Karpas-422 (cell line): ENCODE results near the gene SNRPF. TPM values are rescaled to one million over a fixed set of nuclear protein-coding genes. Genes with fewer than 3 reads are reported as not detected.
A peak's percentile ranks its signal among the peaks of the same experiment; 100 is the strongest.

Experiments
- DNase-seq: peaks from one replicate; pipeline ENCODE4 v3.0.0-alpha.2; 2015
- H2AFZ ChIP-seq: fragments of 200-600 bp; sonication (generic); 2 replicates; pipeline ENCODE4 v1.6.1; 2014; ENCODE audit warnings: antibody characterized with exemption, low read length, mixed read lengths
- H3K27ac ChIP-seq: fragments of 200-600 bp; sonication (generic); 2 replicates; pipeline ENCODE4 v1.5.1; 2014; ENCODE audit warnings: mild to moderate bottlenecking, low read length, moderate library complexity
- H3K27me3 ChIP-seq: fragments of 200-600 bp; sonication (generic); 2 replicates; pipeline ENCODE4 v1.6.1; 2014; ENCODE audit warnings: low read length, mixed read lengths
- H3K36me3 ChIP-seq: fragments of 200-600 bp; sonication (generic); 2 replicates; pipeline ENCODE4 v1.6.1; 2014; ENCODE audit warnings: low read length, mixed read lengths; ENCODE audit not compliant: insufficient read depth
- H3K4me1 ChIP-seq: fragments of 200-600 bp; sonication (generic); 2 replicates; pipeline ENCODE4 v1.6.1; 2014; ENCODE audit warnings: mild to moderate bottlenecking, low read length, mixed read lengths
- H3K4me2 ChIP-seq: fragments of 200-600 bp; sonication (generic); 2 replicates; pipeline ENCODE4 v1.6.1; 2014; ENCODE audit warnings: low read length, low read depth, mild to moderate bottlenecking; ENCODE audit not compliant: poor library complexity, severe bottlenecking
- H3K4me3 ChIP-seq: fragments of 200-600 bp; sonication (generic); 2 replicates; pipeline ENCODE4 v1.5.1; 2014; ENCODE audit warnings: mild to moderate bottlenecking, antibody characterized with exemption, low read length, mixed read lengths
- H3K79me2 ChIP-seq: fragments of 200-600 bp; sonication (generic); 2 replicates; pipeline ENCODE4 v1.6.1; 2014; ENCODE audit warnings: mild to moderate bottlenecking, low read length, mixed read lengths
- H3K9ac ChIP-seq: fragments of 200-600 bp; sonication (generic); 2 replicates; pipeline ENCODE4 v1.6.0; 2014; ENCODE audit warnings: low read length
- H3K9me2 ChIP-seq: fragments of 200-600 bp; sonication (generic), shearing (Covaris generic); replicated peaks from 2 replicates; pipeline ENCODE4 v1.6.0; 2014; ENCODE audit warnings: mild to moderate bottlenecking, low read length, moderate library complexity; ENCODE audit not compliant: insufficient read depth
- H3K9me3 ChIP-seq: fragments of 300-700, 200-600 bp; sonication (generic); 2 replicates; pipeline ENCODE4 v1.6.1; 2014; ENCODE audit warnings: low read length, mixed read lengths
- H4K20me1 ChIP-seq: fragments of 200-600 bp; sonication (generic); 2 replicates; pipeline ENCODE4 v1.6.1; 2014; ENCODE audit warnings: mild to moderate bottlenecking, antibody characterized with exemption, low read length, low read depth; ENCODE audit not compliant: insufficient read depth
- total RNA-seq: library from RNA; depleted of rRNA; stranded (reverse); fragments of >200 nt; shearing (Covaris generic); gene quantifications from 2 replicates; pipeline ENCODE4 v1.2.3, GENCODE V29; 2014; ENCODE audit warnings: low replicate concordance

Gene SNRPF
- total RNA-seq, 1 experiment from 2014 or later, result 41.4 TPM

GRCh38 chr12:95848575-95849388 is 10.0 kb upstream of the SNRPF start:
- no peak overlapping the region for H3K9ac ChIP-seq
- H3K4me3 ChIP-seq, result no peak overlapping the region
- H3K27ac ChIP-seq, result no peak overlapping the region
- H2AFZ ChIP-seq, result no peak overlapping the region
- no peaks in the 10 kb centered on the region for H3K79me2 ChIP-seq
- DNase-seq, result peak; percentile 61
- no peaks in the 10 kb centered on the region for H3K4me1 ChIP-seq
- no peaks in the 10 kb centered on the region for H3K36me3 ChIP-seq
- H3K4me2 ChIP-seq, result no peak overlapping the region
- H3K27me3 ChIP-seq, result no peaks in the 10 kb centered on the region
- no peaks in the 10 kb centered on the region for H4K20me1 ChIP-seq
- no peaks in the 10 kb centered on the region for H3K9me2 ChIP-seq
- no peaks in the 10 kb centered on the region for H3K9me3 ChIP-seq

GRCh38 chr12:95851606-95852005 is 7.1 kb upstream of the SNRPF start:
- H3K9ac ChIP-seq, result no peak overlapping the region
- H3K4me2 ChIP-seq, result no peak overlapping the region
- H3K79me2 ChIP-seq, result no peaks in the 10 kb centered on the region
- no peaks in the 10 kb centered on the region for H3K9me2 ChIP-seq
- H3K27me3 ChIP-seq, result no peaks in the 10 kb centered on the region
- H3K36me3 ChIP-seq, result no peaks in the 10 kb centered on the region
- no peaks in the 10 kb centered on the region for H3K9me3 ChIP-seq
- H4K20me1 ChIP-seq, result no peaks in the 10 kb centered on the region
- H3K27ac ChIP-seq, result no peak overlapping the region
- H3K4me3 ChIP-seq, result no peak overlapping the region
- DNase-seq, result no peak
- H2AFZ ChIP-seq, result no peak overlapping the region
- no peaks in the 10 kb centered on the region for H3K4me1 ChIP-seq

DNA sequence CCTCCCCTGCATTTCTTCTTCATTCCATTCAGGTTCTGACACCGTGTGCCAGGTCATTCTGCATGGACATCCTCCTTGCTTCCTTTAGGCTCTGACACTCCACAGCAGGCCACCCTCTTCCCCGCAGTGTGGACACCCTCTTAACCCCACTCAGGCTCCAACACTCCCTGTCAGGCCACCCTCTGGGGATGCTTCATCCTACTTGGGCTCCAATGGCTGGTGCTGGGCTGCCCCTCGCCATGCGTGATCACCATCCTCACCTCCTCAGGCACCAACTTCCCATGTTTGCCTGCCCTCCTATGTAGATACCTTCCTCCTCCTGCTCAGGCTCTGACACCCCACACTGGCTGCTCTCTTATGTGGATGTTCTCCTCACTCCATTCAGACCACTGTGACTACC is 6.6 kb upstream of the SNRPF start:
- Histone ChIP-seq H3K4me3 (no peak overlapping the region), H3K27me3 (no peaks in the 10 kb centered on the region), H3K9me3 (no peaks in the 10 kb centered on the region), H3K79me2 (no peaks in the 10 kb centered on the region), H3K36me3 (no peaks in the 10 kb centered on the region), H3K4me1 (no peaks in the 10 kb centered on the region), H3K4me2 (no peak overlapping the region), H4K20me1 (no peaks in the 10 kb centered on the region), H3K9ac (no peak overlapping the region), H2AFZ (no peak overlapping the region), H3K9me2 (no peaks in the 10 kb centered on the region), H3K27ac (no peak overlapping the region)
- DNase-seq, result no peak

- H3K9me2 ChIP-seq, result no peaks in the 10 kb centered on the region
Observed at GRCh38 chr12:95857156-95857555, 1.6 kb upstream of the SNRPF start.

GRCh38 chr12:95857799-95858198 is 953 bp upstream of the SNRPF start:
- Histone ChIP-seq H3K4me1 (peaks cover 17% of the 10 kb centered on the region), H3K27me3 (no peaks in the 10 kb centered on the region), H4K20me1 (0 out of 2 replicates have a peak, but pooled peaks cover 3% of the 10 kb centered on the region), H3K79me2 (peaks cover 40% of the 10 kb centered on the region), H3K9me3 (no peaks in the 10 kb centered on the region), H3K27ac (no peak overlapping the region), H3K9ac (no peak overlapping the region), H3K4me2 (peak overlapping the region; percentile 90), H3K9me2 (no peaks in the 10 kb centered on the region), H3K4me3 (peak overlapping the region; percentile 87; the same call in 1 of the 2 replicates), H3K36me3 (peaks cover 21% of the 10 kb centered on the region), H2AFZ (0 out of 2 replicates have a peak overlapping the region, but pooled peaks have one; percentile 18)
- DNase-seq, result no peak

More at GRCh38 chr12:95857156-95857555, 1.6 kb upstream of the SNRPF start:
- DNase-seq, result no peak
- Histone ChIP-seq H3K36me3 (peaks cover 14% of the 10 kb centered on the region), H3K27ac (no peak overlapping the region), H3K27me3 (no peaks in the 10 kb centered on the region), H3K9me3 (no peaks in the 10 kb centered on the region), H3K4me2 (no peak overlapping the region), H3K9ac (no peak overlapping the region), H2AFZ (0 out of 2 replicates have a peak overlapping the region, but pooled peaks have one; percentile 18), H3K4me3 (no peak overlapping the region), H3K79me2 (peaks cover 34% of the 10 kb centered on the region), H4K20me1 (0 out of 2 replicates have a peak, but pooled peaks cover 3% of the 10 kb centered on the region), H3K4me1 (peaks cover 17% of the 10 kb centered on the region)

DNA sequence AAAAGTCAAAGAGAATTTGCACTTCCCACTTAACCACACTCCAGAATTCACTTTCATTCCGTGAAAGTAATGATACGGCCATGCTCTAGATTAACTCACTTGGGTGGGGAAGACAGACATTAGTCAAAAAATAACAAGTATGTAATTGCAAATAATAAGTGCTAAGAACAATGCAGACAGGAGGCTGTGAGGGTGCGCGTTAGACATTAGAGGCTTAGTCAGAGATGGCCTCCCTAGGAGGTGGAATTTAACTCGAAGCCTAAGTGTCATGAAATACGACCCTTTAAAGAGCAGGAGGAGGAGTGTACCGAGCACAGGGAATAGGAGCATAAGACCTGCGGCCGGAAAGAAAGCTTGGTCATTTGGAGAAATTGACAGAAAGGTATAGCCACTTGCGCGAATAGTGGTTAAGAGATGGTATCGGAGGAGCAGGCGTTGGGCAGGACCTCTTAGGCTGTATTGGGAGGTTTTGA is 628 bp downstream of the SNRPF start:
- Histone ChIP-seq H3K27me3 (no peaks in the 10 kb centered on the region), H3K79me2 (peaks cover 55% of the 10 kb centered on the region), H3K9ac (peak overlapping the region; percentile 80), H4K20me1 (0 out of 2 replicates have a peak, but pooled peaks cover 3% of the 10 kb centered on the region), H3K9me3 (no peaks in the 10 kb centered on the region), H3K27ac (peak overlapping the region; percentile 14; the same call in 1 of the 2 replicates), H3K4me1 (peaks cover 17% of the 10 kb centered on the region), H3K4me3 (peak overlapping the region; percentile 87), H3K9me2 (no peaks in the 10 kb centered on the region), H2AFZ (no peak overlapping the region), H3K4me2 (peak overlapping the region; percentile 90), H3K36me3 (peaks cover 36% of the 10 kb centered on the region)
- peak; percentile 74 for DNase-seq

DNA sequence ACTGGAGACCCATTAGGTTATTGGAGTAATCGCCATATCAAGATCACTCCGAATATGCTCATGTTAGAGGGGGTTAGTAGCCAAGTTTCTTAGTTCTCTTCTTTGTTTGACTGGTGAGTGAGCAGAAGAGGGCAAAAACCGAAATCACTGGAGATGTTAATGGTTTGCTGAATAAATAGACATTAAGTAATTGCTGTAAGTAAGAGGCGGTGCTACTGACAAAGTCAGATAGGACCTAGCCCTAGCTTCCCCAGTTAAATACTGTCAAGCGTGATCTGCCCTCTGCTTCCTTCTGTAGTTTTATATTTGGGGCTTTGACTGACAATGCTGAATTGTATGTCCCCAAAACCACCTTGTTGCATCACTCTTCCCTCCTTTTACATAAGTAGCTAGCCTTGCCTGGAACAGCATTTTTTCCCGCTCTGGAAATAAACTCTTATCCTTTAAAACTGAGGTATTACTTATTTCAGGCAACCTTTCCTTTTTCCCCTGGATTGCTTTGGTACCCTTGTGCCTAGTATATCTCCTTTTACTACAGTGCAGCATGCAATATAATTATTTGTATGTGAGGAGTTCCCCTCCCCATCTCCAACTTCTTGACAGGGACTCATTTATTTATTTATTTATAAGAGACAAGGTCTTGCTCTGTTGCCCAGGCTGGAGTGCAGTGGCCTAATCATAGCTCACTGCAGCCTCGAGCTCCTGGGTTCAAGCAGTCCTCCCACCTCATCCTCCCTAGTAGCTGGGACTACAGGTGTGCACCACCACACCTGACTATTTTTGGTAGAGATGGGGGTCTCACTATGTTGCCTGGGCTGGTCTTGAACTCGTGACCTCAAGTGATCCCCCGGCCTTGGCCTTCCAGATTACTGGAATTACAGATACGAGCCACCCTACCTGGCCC is 1.4 kb downstream of the SNRPF start:
- peak overlapping the region; percentile 87 for H3K4me3 ChIP-seq
- no peaks in the 10 kb centered on the region for H3K9me3 ChIP-seq
- H3K36me3 ChIP-seq, result peaks cover 45% of the 10 kb centered on the region
- no peaks in the 10 kb centered on the region for H3K9me2 ChIP-seq
- 0 out of 2 replicates have a peak, but pooled peaks cover 9% of the 10 kb centered on the region for H4K20me1 ChIP-seq
- no peak overlapping the region for H3K27ac ChIP-seq
- DNase-seq, result no peak
- no peaks in the 10 kb centered on the region for H3K27me3 ChIP-seq
- peak overlapping the region; percentile 90 for H3K4me2 ChIP-seq
- peak overlapping the region; percentile 80 for H3K9ac ChIP-seq
- H2AFZ ChIP-seq, result no peak overlapping the region
- H3K79me2 ChIP-seq, result peaks cover 64% of the 10 kb centered on the region
- peaks cover 17% of the 10 kb centered on the region for H3K4me1 ChIP-seq

- Histone ChIP-seq H2AFZ (no peak overlapping the region), H3K4me1 (peaks cover 17% of the 10 kb centered on the region), H3K9me2 (no peaks in the 10 kb centered on the region), H4K20me1 (0 out of 2 replicates have a peak, but pooled peaks cover 9% of the 10 kb centered on the region), H3K27me3 (no peaks in the 10 kb centered on the region), H3K27ac (no peak overlapping the region), H3K9me3 (no peaks in the 10 kb centered on the region), H3K36me3 (peaks cover 60% of the 10 kb centered on the region), H3K4me2 (no peak overlapping the region), H3K79me2 (peaks cover 69% of the 10 kb centered on the region), H3K4me3 (no peak overlapping the region), H3K9ac (no peak overlapping the region)
- no peak for DNase-seq
Observed at GRCh38 chr12:95862038-95862437, 3.3 kb downstream of the SNRPF start.
